H9 (cell line): ENCODE measurements around the gene ARHGAP10. TPM values are rescaled to one million over a fixed set of nuclear protein-coding genes. Genes with fewer than 3 reads are reported as not detected.

Experiments used
- DNase-seq: peaks from one replicate; pipeline ENCODE4 v3.0.0-alpha.2; 2017
- H2AFZ ChIP-seq: one replicate; pipeline ENCODE4 v1.6.1; 2013; ENCODE audit warnings: mild to moderate bottlenecking, low read length, control low read depth, moderate library complexity
- H2AK5ac ChIP-seq: 2 replicates; pipeline ENCODE4 v1.6.1; 2013; ENCODE audit warnings: low read length, control low read depth, mixed read lengths; ENCODE audit not compliant: insufficient read length
- H2BK120ac ChIP-seq: one replicate; pipeline ENCODE4 v1.6.1; 2013; ENCODE audit warnings: low read depth, mild to moderate bottlenecking, low read length, control low read depth, inconsistent platforms; ENCODE audit not compliant: poor library complexity, severe bottlenecking
- H2BK12ac ChIP-seq: 2 replicates; pipeline ENCODE4 v1.6.1; 2013; ENCODE audit warnings: low read length, control low read depth, mixed read lengths, low read depth; ENCODE audit not compliant: insufficient read length
- H2BK15ac ChIP-seq: 2 replicates; pipeline ENCODE4 v1.6.1; 2013; ENCODE audit warnings: low read depth, low read length, control low read depth
- H2BK20ac ChIP-seq: one replicate; pipeline ENCODE4 v1.6.1; 2013; ENCODE audit warnings: low read depth, mild to moderate bottlenecking, low read length, control low read depth, inconsistent platforms; ENCODE audit not compliant: poor library complexity, severe bottlenecking
- H2BK5ac ChIP-seq: 2 replicates; pipeline ENCODE4 v1.6.1; 2013; ENCODE audit warnings: low read length, control low read depth, mixed read lengths; ENCODE audit not compliant: insufficient read length
- H3K14ac ChIP-seq: 2 replicates; pipeline ENCODE4 v1.6.1; 2013; ENCODE audit warnings: low read length, control low read depth; ENCODE audit not compliant: insufficient read depth
- H3K18ac ChIP-seq: 2 replicates; pipeline ENCODE4 v1.6.1; 2013; ENCODE audit warnings: low read depth, mild to moderate bottlenecking, mixed read lengths, low read length, control low read depth; ENCODE audit not compliant: insufficient read length
- H3K23ac ChIP-seq: 2 replicates; pipeline ENCODE4 v1.6.1; 2013; ENCODE audit warnings: low read length, control low read depth, mixed read lengths, low read depth; ENCODE audit not compliant: insufficient read length
- H3K23me2 ChIP-seq: 2 replicates; pipeline ENCODE4 v1.6.1; 2013; ENCODE audit warnings: low read depth, mild to moderate bottlenecking, mixed read lengths, low read length, control low read depth; ENCODE audit not compliant: insufficient read length, poor library complexity, severe bottlenecking
- H3K27ac ChIP-seq: 2 replicates; pipeline ENCODE4 v1.5.1; 2013; ENCODE audit warnings: low read length, control low read depth, mixed read lengths, low read depth; ENCODE audit not compliant: insufficient read length
- H3K27me3 ChIP-seq: 2 replicates; pipeline ENCODE4 v1.6.1; 2013; ENCODE audit warnings: low read length, control low read depth, inconsistent platforms; ENCODE audit not compliant: insufficient read depth
- H3K4ac ChIP-seq: 2 replicates; pipeline ENCODE4 v1.6.1; 2013; ENCODE audit warnings: low read depth, mild to moderate bottlenecking, control low read depth, inconsistent platforms, low read length, moderate library complexity
- H3K4me1 ChIP-seq: 2 replicates; pipeline ENCODE4 v1.6.1; 2013; ENCODE audit warnings: low read length, control low read depth, inconsistent platforms; ENCODE audit not compliant: insufficient read depth
- H3K4me2 ChIP-seq: 2 replicates; pipeline ENCODE4 v1.6.1; 2013; ENCODE audit warnings: low read length, control low read depth, mixed read lengths; ENCODE audit not compliant: insufficient read length, insufficient read depth
- H3K56ac ChIP-seq: 2 replicates; pipeline ENCODE4 v1.6.1; 2013; ENCODE audit warnings: low read depth, mild to moderate bottlenecking, mixed read lengths, low read length, control low read depth; ENCODE audit not compliant: insufficient read length
- H3K79me1 ChIP-seq: 2 replicates; pipeline ENCODE4 v1.6.1; 2013; ENCODE audit warnings: low read depth, mild to moderate bottlenecking, moderate library complexity, low read length, control low read depth, inconsistent platforms; ENCODE audit not compliant: insufficient read depth, poor library complexity, severe bottlenecking
- H3K79me2 ChIP-seq: 2 replicates; pipeline ENCODE4 v1.6.1; 2013; ENCODE audit warnings: low read length, control low read depth, inconsistent platforms; ENCODE audit not compliant: insufficient read depth
- H3K9ac ChIP-seq: 2 replicates; pipeline ENCODE4 v1.6.1; 2013; ENCODE audit warnings: low read length, control low read depth, mixed read lengths; ENCODE audit not compliant: insufficient read length; ENCODE audit errors: extremely low read depth
- H3K9me3 ChIP-seq: one replicate; pipeline ENCODE4 v1.6.1; 2013; ENCODE audit warnings: low read depth, low read length, inconsistent platforms; ENCODE audit not compliant: control insufficient read depth
- H3T11ph ChIP-seq: one replicate; pipeline ENCODE4 v1.6.1; 2013; ENCODE audit warnings: mild to moderate bottlenecking, low read length, control low read depth, inconsistent platforms
- H4K20me1 ChIP-seq: one replicate; pipeline ENCODE4 v1.6.1; 2013; ENCODE audit not compliant: control insufficient read depth, insufficient read length, insufficient read depth
- H4K5ac ChIP-seq: 2 replicates; pipeline ENCODE4 v1.6.1; 2013; ENCODE audit warnings: low read depth, mild to moderate bottlenecking, mixed read lengths, low read length, control low read depth; ENCODE audit not compliant: insufficient read length
- H4K8ac ChIP-seq: replicated peaks from 2 replicates; pipeline ENCODE4 v1.6.1; 2013; ENCODE audit warnings: low read length, control low read depth, mixed read lengths, low read depth; ENCODE audit not compliant: insufficient read length
- H4K91ac ChIP-seq: 2 replicates; pipeline ENCODE4 v1.6.1; 2013; ENCODE audit warnings: low read depth, mild to moderate bottlenecking, moderate library complexity, mixed read lengths, low read length, control low read depth; ENCODE audit not compliant: insufficient read length
- H3K27ac Mint-ChIP-seq, 3 experiments: 2 replicates in 2 of 3; 3 replicates in 1 of 3; pipeline ENCODE4 v1.8.0; 2020 to 2021; ENCODE audit warnings: mixed read lengths in 3 of 3, mild to moderate bottlenecking in 1 of 3, moderate library complexity in 1 of 3
- H3K27me3 Mint-ChIP-seq: 2 replicates; pipeline ENCODE4 v1.8.0; 2021; ENCODE audit warnings: low read depth, mild to moderate bottlenecking, moderate library complexity, mixed read lengths
- H3K36me3 Mint-ChIP-seq, 3 experiments: 2 replicates in 2 of 3; 3 replicates in 1 of 3; pipeline ENCODE4 v1.8.0; 2020 to 2021; ENCODE audit warnings: low read depth in 3 of 3, mixed read lengths in 3 of 3; ENCODE audit not compliant: insufficient read depth in 1 of 3
- H3K4me1 Mint-ChIP-seq, 2 experiments: 2 replicates each; pipeline ENCODE4 v1.8.0; 2020; ENCODE audit warnings: mixed read lengths in 2 of 2
- H3K4me3 Mint-ChIP-seq, 2 experiments: 2 replicates in 1 of 2; 3 replicates in 1 of 2; pipeline ENCODE4 v1.8.0; 2020 to 2021; ENCODE audit warnings: mild to moderate bottlenecking in 2 of 2, mixed read lengths in 2 of 2, moderate library complexity in 1 of 2
- H3K9me3 Mint-ChIP-seq, 2 experiments: 2 replicates in 1 of 2; 3 replicates in 1 of 2; pipeline ENCODE4 v1.8.0; 2020; ENCODE audit warnings: mild to moderate bottlenecking in 2 of 2, mixed read lengths in 2 of 2, moderate library complexity in 1 of 2
- CTCF ChIP-seq: fragments of 200-600 bp; sonication (generic); conservative IDR thresholded peaks from 3 replicates; pipeline ENCODE4 v1.8.0; 2021; ENCODE audit warnings: antibody characterized with exemption, mild to moderate bottlenecking
- WGBS: extraction: QIAGEN DNeasy Blood & Tissue Kit; methylation state at CpG from one replicate; pipeline ENCODE4 v1.1.7; 2013; ENCODE audit warnings: missing lambda C conversion rate, low lambda C conversion rate, mixed read lengths; ENCODE audit not compliant: insufficient read length; ENCODE audit errors: extremely low coverage; 5-methylcytosine and 5-hydroxymethylcytosine counted together
- total RNA-seq: library from RNA; stranded (reverse); gene quantifications from 2 replicates; pipeline ENCODE4 v1.2.1, GENCODE V29; 2021

Gene ARHGAP10
- total RNA-seq, 1 experiment from 2014 or later, result 7.8 TPM

- Histone ChIP-seq H3K18ac (no peak overlapping the region), H4K8ac (no peak overlapping the region), H2BK120ac (no peak overlapping the region), H4K91ac (no peak overlapping the region), H2BK12ac (no peak overlapping the region), H3K9me3 (no peaks in the 10 kb centered on the region), H3K9ac (no peak overlapping the region), H2AK5ac (no peak overlapping the region), H3K79me1 (no peaks in the 10 kb centered on the region), H2BK5ac (no peak overlapping the region), H3K27ac (no peak overlapping the region), H3K27me3 (no peaks in the 10 kb centered on the region), H3K23me2 (no peaks in the 10 kb centered on the region), H3K4me1 (no peaks in the 10 kb centered on the region; the same call in 1 of the 2 replicates), H2BK20ac (no peak overlapping the region), H3K23ac (no peak overlapping the region), H3T11ph (no peak overlapping the region), H3K4ac (no peak overlapping the region), H3K4me2 (no peak overlapping the region), H3K14ac (no peak overlapping the region), H2AFZ (no peak overlapping the region), H3K56ac (no peak overlapping the region), H2BK15ac (no peak overlapping the region), H3K79me2 (no peaks in the 10 kb centered on the region), H4K5ac (no peak overlapping the region), H4K20me1 (no peaks in the 10 kb centered on the region)
- no CpG with 5 or more reads among the region's 3 CpGs for WGBS
- no peak for TF ChIP-seq CTCF
- no peak overlapping the region for H3K4me3 Mint-ChIP-seq
- H3K36me3 Mint-ChIP-seq, result peaks cover 0 to 2% (median 0%) of the 10 kb centered on the region in 3 experiments; a peak in 2 of 7 replicates
- no peaks in the 10 kb centered on the region for H3K27me3 Mint-ChIP-seq
- H3K27ac Mint-ChIP-seq, result peak overlapping the region in 1 of 3 experiments; percentile 50; a peak in 1 of 7 replicates
- DNase-seq, result no peak
- peaks cover 14 to 20% of the 10 kb centered on the region in 2 experiments for H3K4me1 Mint-ChIP-seq
- H3K9me3 Mint-ChIP-seq, result no peaks in the 10 kb centered on the region
Measured at GRCh38 chr4:147965056-147965455, 233.2 kb downstream of the ARHGAP10 start.
